NCI-H1048 (cell line): ENCODE data around the gene EXD1.

Experiments
- DNase-seq: peaks from one replicate; lab custom pipeline; 2025; lab: John Stamatoyannopoulos, UW

EXD1 gene

GRCh38 chr15:41231422-41232226 lies 1.1 kb upstream of the EXD1 start:
- no peak for DNase-seq

GRCh38 chr15:41230345-41230649 lies 260 bp downstream of the EXD1 start:
- no peak for DNase-seq

DNA sequence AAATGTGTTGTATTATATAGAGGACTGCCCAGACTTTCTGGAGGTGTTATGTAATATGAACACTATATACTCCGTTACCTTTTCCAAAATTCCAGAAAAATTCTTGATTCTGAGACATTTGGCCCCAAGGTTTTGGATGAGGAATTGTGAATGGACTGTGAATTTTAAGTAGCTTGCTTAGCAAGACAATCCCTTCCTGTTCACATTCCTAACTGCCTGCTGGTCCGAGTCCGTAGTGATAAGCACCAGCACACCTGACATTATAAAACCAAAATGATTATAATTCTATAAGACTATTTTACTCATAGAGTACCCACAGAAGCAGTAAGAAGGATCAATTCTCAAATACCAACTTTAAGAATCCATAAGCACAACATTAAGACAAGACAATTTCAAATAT lies 11.2 kb downstream of the EXD1 start:
- DNase-seq = no peak

- no peak for DNase-seq
Observed at GRCh38 chr15:41218851-41219250, 11.7 kb downstream of the EXD1 start.

DNA sequence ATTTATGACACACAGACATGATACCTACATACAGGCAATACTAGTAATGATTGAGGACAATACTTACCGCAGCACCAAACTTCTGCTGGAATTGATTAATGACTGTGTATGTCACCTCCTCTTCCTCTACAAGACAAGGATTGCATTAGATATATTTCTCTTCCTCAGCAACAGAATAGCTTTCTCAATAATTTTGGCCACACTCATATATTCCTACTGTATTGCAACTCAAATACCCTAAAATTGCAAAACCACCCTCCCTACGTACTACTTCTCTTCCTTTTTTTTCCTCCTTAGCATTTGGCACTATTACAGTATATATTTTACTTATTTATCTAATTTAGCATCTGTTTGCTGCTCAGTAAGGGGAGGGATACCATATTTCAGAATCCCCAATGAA lies 14.8 kb downstream of the EXD1 start:
- no peak for DNase-seq

DNA sequence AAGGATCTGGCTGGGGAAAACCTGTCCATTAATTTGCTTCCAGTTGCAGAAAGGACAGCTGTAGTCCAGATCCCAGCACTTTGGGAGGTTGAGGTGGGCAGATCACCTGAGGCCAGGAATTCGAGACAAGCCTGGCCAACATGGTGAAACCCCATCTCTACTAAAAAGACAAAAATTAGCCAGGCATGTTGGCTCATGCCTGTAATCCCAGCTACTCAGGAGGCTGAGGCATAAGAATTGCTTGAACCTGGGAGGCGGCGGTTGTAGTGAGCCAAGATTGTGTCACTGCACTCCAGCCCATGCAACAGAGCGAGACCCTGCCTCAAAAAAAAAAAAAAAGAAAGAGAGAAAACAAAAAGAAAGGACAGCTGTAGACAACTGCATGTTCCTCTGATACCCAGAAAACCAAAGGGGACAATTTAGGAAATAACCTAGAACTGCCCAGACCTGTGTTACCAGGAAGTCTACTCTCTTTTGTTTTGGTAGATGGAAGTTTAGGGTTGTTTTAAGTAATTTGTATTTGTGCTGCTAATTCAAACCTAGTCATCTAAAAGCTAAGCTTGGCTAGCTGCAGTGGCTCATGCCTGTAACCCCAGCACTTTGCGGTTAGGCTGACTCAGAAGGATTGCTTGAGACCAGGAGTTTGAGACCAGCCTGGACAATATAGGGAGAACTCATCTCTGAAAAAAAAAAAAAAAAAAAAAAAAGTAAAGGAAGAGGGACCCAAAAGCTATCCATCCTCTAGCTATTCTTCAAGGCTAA lies 22.7 kb downstream of the EXD1 start:
- no peak for DNase-seq

DNA sequence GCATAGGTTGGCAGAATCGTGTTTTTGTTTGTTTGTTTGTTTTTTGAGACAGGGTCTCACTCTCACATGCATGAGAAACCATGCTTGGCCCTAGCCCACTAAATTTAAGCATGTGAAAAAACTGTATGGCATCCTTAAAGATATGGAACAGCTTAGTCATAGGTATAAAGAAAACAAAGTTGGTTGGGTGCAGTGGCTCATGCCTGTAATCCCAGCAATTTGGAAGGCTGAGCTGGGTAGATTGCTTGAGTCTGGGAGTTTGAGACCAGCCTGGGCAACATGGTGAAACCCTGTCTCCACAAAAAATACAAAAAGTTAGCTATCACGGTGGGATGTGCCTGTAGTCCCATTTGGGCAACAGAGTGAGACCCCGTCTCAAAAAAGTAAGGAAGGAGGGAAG lies 25.2 kb downstream of the EXD1 start:
- no peak for DNase-seq

DNA sequence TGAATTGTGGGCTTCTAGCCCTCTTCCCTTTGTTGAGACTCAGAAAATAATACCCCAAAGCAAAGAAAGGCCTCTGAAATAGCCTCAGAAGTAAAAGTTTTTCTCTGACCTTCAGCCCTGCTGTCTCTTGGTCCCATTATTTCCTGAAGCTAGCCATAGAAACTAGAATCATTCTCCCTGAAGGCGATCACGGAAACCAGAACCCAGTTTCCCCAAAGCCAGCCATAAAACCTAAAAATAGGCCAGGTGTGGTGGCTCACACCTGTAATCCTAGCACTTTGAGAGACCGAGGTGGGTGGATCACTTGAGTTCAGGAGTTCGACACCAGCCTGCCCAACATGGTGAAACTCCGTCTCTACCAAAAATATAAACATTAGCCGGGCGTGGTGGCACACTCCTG lies 27.2 kb downstream of the EXD1 start:
- DNase-seq = no peak

- no peak for DNase-seq
Observed at GRCh38 chr15:41199470-41199869, 31.1 kb downstream of the EXD1 start.

GRCh38 chr15:41194444-41194843 lies 36.1 kb downstream of the EXD1 start:
- no peak for DNase-seq

- DNase-seq = no peak
Observed at GRCh38 chr15:41183581-41183980, 47.0 kb downstream of the EXD1 start.

DNA sequence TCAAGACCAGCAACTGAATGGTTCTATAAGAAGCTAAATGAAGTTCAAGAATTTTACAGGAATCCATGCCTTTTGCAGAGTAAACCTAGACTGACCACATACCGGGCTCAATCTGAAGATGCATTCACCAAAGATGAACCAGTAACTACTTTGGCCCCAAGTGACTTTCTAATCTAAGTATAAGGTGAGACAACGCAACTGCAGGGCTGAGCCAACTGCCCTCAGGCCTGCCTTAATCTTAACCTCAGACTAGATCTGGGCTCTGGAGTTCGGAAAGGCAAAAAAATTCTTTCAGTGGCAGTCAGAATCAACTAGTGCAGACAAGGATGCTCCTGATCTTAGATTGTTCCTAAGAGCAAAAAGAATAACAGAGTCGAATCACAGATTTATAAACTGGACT lies 48.3 kb downstream of the EXD1 start:
- DNase-seq = no peak

DNA sequence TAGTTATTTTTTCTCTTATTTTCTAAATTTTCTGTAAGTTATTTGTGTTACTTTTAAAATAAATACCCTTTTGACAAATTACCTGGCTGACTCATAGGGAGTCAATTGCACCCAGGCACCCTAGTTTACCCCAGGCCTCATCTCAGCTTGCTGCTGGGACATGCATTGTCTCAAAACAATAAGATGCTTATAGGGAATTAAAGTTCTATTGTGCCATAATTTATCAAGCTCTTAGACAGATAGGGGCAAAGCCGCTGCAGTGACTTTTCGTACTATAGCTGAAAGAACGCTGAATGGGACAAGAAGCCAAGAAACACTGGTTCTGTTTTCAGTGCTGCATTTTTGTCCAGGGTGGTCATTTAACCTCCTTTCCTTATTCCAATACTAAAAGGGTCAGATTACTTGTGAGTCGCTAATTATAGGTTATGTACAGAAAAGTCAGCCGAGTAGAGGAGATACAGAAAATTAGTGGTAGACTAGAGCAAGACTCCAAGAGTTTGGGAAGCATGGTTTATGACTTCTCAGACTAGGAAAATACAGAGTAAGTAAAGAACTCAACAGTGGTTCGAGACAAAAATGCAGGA lies 50.3 kb downstream of the EXD1 start:
- no peak for DNase-seq

- DNase-seq = no peak
Observed at GRCh38 chr15:41169781-41170180, 60.8 kb downstream of the EXD1 start.

DNA sequence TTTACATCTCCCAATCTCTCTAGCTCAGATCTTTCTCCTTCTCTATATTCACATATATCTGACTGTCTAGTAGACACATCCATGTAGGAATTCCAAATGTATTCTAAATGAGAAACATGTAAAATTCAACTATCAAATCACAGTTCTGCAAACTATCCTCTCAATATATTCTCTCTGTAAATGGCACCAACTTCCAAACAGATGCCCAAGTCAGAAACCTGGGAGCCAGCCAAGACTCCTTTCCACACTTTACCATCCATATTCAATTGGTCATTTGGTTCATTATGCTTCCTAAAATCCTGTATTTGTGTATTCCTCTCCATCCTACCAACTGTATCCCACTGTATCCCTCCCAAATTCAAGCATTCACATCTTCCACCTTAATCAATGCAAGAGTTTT lies 61.5 kb downstream of the EXD1 start:
- no peak for DNase-seq

- DNase-seq = no peak
Observed at GRCh38 chr15:41161736-41162135, 68.8 kb downstream of the EXD1 start.

- DNase-seq = no peak
Observed at GRCh38 chr15:41161336-41161735, 69.2 kb downstream of the EXD1 start.

DNA sequence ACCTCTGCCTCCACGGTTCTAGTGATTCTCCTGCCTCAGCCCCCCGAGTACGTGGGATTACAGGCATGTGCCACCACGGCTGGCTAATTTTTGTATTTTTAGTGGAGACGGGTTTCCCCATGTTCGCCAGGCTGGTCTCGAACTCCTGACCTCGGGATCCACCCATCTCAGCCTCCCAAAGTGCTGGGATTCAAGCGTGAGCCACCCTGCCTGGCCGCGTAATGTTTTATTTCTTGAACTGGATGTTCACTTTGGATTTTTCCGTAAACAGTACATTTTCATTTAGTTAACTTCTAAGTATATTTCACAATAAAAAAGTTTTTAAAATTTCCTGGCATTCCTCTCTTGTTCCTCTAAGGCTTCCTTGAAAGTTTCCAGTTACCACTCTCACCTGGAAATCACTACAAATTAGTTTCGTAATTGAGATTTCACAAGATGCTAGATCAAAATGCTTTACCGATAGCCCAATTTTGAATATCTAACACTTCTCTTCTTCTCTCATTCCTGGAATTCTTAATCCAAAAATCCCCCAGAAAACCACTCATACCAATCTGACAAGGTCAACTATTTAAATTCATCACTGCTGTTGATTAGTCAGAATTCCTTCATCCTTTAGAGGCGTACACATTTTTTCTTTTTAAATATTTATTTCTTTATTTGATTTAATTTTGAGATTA lies 69.8 kb downstream of the EXD1 start:
- DNase-seq = no peak

DNA sequence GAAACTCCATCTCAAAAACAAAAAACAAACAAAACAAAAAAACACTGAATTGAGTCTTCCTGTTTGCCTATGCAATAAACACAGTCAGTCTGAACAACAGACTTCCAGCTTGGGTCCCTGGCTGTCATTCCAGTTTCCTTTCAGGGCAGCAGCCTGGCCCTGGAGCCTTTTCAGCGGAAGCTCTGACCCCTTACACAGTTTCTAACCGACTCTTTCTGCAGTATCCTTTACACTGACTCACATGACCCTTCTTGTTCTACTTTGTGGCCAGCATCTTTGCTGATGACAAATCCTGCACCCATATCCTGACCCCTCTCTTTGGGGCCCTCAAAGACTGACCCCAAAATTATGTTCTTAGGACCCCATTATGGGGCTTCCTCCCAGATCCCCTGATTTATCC lies 76.1 kb downstream of the EXD1 start:
- no peak for DNase-seq

- DNase-seq = no peak
Observed at GRCh38 chr15:41153733-41154132, 76.8 kb downstream of the EXD1 start.

DNA sequence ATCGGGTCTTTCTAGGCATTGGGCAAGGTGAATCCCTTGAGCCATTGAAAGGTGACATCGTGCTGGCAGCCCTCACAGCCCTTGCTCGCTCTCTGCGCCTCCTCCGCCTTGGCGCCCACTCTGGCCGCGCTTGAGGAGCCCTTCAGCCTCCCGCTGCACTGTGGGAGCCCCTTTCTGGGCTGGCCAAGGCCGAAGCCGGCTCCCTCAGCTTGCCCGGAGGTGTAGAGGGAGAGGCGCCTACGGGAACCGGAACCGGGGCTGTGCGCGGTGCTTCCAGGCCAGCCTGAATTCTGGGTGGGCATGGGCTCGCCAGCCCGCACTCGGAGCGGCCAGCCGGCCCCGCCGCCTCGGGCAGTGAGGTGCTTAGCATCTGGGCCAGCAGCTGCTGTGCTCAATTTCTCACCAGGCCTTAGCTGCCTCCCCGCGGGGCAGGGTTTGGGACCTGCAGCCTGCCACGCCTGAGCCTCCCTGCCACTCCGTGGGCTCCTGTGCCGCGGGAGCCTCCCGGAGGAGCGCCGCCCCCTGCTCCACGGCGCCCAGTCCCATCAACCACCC lies 79.0 kb downstream of the EXD1 start:
- no peak for DNase-seq

- DNase-seq = no peak
Observed at GRCh38 chr15:41150279-41150678, 80.3 kb downstream of the EXD1 start.

DNA sequence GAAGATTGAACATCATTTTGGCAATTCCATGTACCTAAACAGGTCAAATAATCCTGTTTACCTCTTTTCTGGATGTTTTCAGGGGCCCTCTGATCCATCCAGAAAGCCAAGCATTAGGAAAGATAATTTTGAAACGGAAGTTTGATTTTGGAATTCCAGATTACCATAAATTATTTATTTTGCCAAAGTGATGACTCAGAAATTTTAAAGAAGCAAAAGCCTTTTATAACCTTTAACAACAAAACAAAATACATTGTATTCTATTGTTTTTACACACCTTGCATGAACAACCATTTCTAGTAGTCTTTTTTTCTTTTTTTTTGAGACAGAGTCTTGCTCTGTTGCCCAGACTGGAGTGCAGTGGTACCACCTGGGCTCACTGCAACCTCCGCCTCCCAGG lies 82.5 kb downstream of the EXD1 start:
- no peak for DNase-seq
